ENCODE measurements around the gene DAPK2. TPM values are rescaled to one million over a fixed set of nuclear protein-coding genes. Genes with fewer than 3 reads are reported as not detected.
A peak's percentile ranks its signal among the peaks of the same experiment; 100 is the strongest.

DAPK2 gene
- total and polyA plus RNA-seq, 2 of the 13 experiments (the other 11 are each of a cell fraction or from before 2014, with no cell fraction given): 0.33 to 0.63 TPM

DNA sequence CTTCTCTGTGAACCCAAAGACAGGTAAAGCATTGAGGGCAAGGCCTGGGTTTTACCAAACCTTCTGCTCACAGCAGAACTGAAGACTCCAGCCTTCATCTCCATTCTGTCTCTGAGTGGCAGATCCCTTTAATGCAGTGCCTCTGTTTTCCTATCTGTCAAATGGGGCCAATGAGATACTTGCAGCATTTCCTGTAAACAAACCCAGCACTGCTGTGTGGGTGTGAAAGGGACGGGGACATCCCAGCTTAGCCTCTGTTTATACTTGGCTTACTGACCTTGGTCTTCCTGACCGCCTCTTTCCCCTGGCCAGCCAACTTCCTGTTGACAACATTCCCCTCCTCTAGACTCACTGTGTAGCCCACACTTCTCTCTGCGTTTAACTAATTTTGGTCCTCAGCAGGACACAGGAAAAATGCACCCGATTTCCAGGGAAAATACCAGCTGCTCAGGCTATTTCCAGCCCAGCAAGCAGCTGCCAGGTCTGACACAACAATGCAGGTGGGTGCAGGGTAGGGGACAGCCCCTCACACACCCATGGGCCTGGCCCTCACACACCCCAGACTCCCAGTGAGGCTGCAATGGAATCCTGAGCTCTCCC is 106.7 kb downstream of the DAPK2 start (continued):
- TF ChIP-seq MLXIP (CRISPR knock-in tag; IDR thresholded peaks at IDR 0.05; ENCODE audit: borderline replicate concordance) (no peak), ZC3H13 (CRISPR knock-in tag; IDR thresholded peaks at IDR 0.05) (peak; percentile 56; the same call in 1 of the 2 replicates), MIER2 (CRISPR knock-in tag; IDR thresholded peaks at IDR 0.05) (0 out of 2 replicates have a peak, but pooled peaks have one; percentile 41), ZNF24 (IDR thresholded peaks at IDR 0.05) (peak; percentile 56; the same call in 1 of the 2 replicates), SMARCC2 (IDR thresholded peaks at IDR 0.05) (no peak), ZNF501 (CRISPR knock-in tag; IDR thresholded peaks at IDR 0.05) (peak; percentile 84), ZNF431 (CRISPR knock-in tag; IDR thresholded peaks at IDR 0.05; ENCODE audit: borderline replicate concordance, low read depth) (peak; percentile 93), ZNF747 (CRISPR knock-in tag; IDR thresholded peaks at IDR 0.05; ENCODE audit: borderline replicate concordance) (peak; percentile 95), ZNF83 (CRISPR knock-in tag; IDR thresholded peaks at IDR 0.05; ENCODE audit: borderline replicate concordance) (no peak), SOX13 (IDR thresholded peaks at IDR 0.05) (peak; percentile 69; the same call in 1 of the 2 replicates), SOX13 (CRISPR knock-in tag; conservative IDR thresholded peaks at IDR 0.05 in 1 of 2, IDR thresholded peaks at IDR 0.05 in 1 of 2) (peak in 1 of 2 experiments; percentile 75; a peak in 2 of 4 replicates), ZMYM3 (CRISPR knock-in tag; IDR thresholded peaks at IDR 0.05) (peak; percentile 100), JUN (CRISPR knock-in tag; IDR thresholded peaks at IDR 0.05) (peak; percentile 85), RERE (CRISPR knock-in tag; IDR thresholded peaks at IDR 0.05; ENCODE audit: low read depth) (peak; percentile 14; the same call in 1 of the 2 replicates), TEAD3 (CRISPR knock-in tag; optimal IDR thresholded peaks at IDR 0.05; ENCODE audit: borderline replicate concordance) (peak; percentile 97), ZFX (CRISPR knock-in tag; IDR thresholded peaks at IDR 0.05; ENCODE audit: low read depth) (peak; percentile 59; the same call in 1 of the 2 replicates), ZNF761 (CRISPR knock-in tag; conservative IDR thresholded peaks at IDR 0.05) (no peak), NKX3-1 (CRISPR knock-in tag; IDR thresholded peaks at IDR 0.05) (no peak)
- TF ChIP-seq, protein P1, sequence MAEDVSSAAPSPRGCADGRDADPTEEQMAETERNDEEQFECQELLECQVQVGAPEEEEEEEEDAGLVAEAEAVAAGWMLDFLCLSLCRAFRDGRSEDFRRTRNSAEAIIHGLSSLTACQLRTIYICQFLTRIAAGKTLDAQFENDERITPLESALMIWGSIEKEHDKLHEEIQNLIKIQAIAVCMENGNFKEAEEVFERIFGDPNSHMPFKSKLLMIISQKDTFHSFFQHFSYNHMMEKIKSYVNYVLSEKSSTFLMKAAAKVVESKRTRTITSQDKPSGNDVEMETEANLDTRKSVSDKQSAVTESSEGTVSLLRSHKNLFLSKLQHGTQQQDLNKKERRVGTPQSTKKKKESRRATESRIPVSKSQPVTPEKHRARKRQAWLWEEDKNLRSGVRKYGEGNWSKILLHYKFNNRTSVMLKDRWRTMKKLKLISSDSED (CRISPR knock-in tag; IDR thresholded peaks at IDR 0.05): no peak

All from HepG2 (cell line).